Mononuclear cell (primary cell): Measurements from ENCODE around the gene AKAP6. TPM values are rescaled to one million over a fixed set of nuclear protein-coding genes. Genes with fewer than 3 reads are reported as not detected.

ENCODE experiments used
- H3K27me3 ChIP-seq: 2 replicates; pipeline ENCODE4 v1.6.0; 2011; ENCODE audit warnings: low read length, control low read depth; ENCODE audit not compliant: insufficient read depth
- H3K4me1 ChIP-seq: 2 replicates; pipeline ENCODE4 v1.5.1; 2011; ENCODE audit warnings: mild to moderate bottlenecking, low read length, control low read depth; ENCODE audit not compliant: insufficient read depth
- H3K4me3 ChIP-seq: 2 replicates; pipeline ENCODE4 v1.5.1; 2011; ENCODE audit warnings: mild to moderate bottlenecking, low read length, moderate library complexity
- H3K9me3 ChIP-seq: 2 replicates; pipeline ENCODE4 v1.5.1; 2011; ENCODE audit warnings: low read depth, mild to moderate bottlenecking, control low read depth, low read length
- total RNA-seq: library from RNA; depleted of rRNA; stranded (reverse); fragments of >200 nt; gene quantifications from one replicate; pipeline ENCODE4 v1.2.3, GENCODE V29; 2012

The AKAP6 gene
- total RNA-seq, 1 donor = 5.6 TPM

- H3K4me3 ChIP-seq = no peak overlapping the region
- H3K4me1 ChIP-seq = no peaks in the 10 kb centered on the region
- no peaks in the 10 kb centered on the region for H3K27me3 ChIP-seq
- peaks cover under 1% of the 10 kb centered on the region for H3K9me3 ChIP-seq
Measured at GRCh38 chr14:32809255-32809654, 480.2 kb downstream of the AKAP6 start.

GRCh38 chr14:32813401-32813800 is 484.3 kb downstream of the AKAP6 start:
- H3K9me3 ChIP-seq = no peaks in the 10 kb centered on the region
- no peak overlapping the region for H3K4me3 ChIP-seq
- H3K27me3 ChIP-seq = no peaks in the 10 kb centered on the region
- no peaks in the 10 kb centered on the region for H3K4me1 ChIP-seq

- Histone ChIP-seq H3K4me1 (no peaks in the 10 kb centered on the region), H3K9me3 (no peaks in the 10 kb centered on the region), H3K4me3 (no peak overlapping the region)
Measured at GRCh38 chr14:32814721-32815120, 485.6 kb downstream of the AKAP6 start.

GRCh38 chr14:32816588-32816987 is 487.5 kb downstream of the AKAP6 start:
- Histone ChIP-seq H3K4me1 (no peaks in the 10 kb centered on the region), H3K4me3 (no peak overlapping the region), H3K9me3 (no peaks in the 10 kb centered on the region), H3K27me3 (no peaks in the 10 kb centered on the region)

More at GRCh38 chr14:32814721-32815120, 485.6 kb downstream of the AKAP6 start:
- no peaks in the 10 kb centered on the region for H3K27me3 ChIP-seq

GRCh38 chr14:32817780-32818179 is 488.7 kb downstream of the AKAP6 start:
- no peaks in the 10 kb centered on the region for H3K9me3 ChIP-seq
- H3K4me1 ChIP-seq = no peaks in the 10 kb centered on the region
- H3K27me3 ChIP-seq = no peaks in the 10 kb centered on the region
- no peak overlapping the region for H3K4me3 ChIP-seq

GRCh38 chr14:32818581-32818980 is 489.5 kb downstream of the AKAP6 start:
- Histone ChIP-seq H3K4me1 (no peaks in the 10 kb centered on the region), H3K9me3 (no peaks in the 10 kb centered on the region), H3K4me3 (no peak overlapping the region), H3K27me3 (no peaks in the 10 kb centered on the region)

GRCh38 chr14:32820181-32820580 is 491.1 kb downstream of the AKAP6 start:
- H3K4me1 ChIP-seq = no peaks in the 10 kb centered on the region

GRCh38 chr14:32820682-32821081 is 491.6 kb downstream of the AKAP6 start:
- no peak overlapping the region for H3K4me3 ChIP-seq
- no peaks in the 10 kb centered on the region for H3K9me3 ChIP-seq
- no peaks in the 10 kb centered on the region for H3K4me1 ChIP-seq
- H3K27me3 ChIP-seq = no peaks in the 10 kb centered on the region

More at GRCh38 chr14:32820181-32820580, 491.1 kb downstream of the AKAP6 start:
- no peaks in the 10 kb centered on the region for H3K27me3 ChIP-seq
- H3K4me3 ChIP-seq = no peak overlapping the region
- no peaks in the 10 kb centered on the region for H3K9me3 ChIP-seq

GRCh38 chr14:32821964-32822653 is 493.0 kb downstream of the AKAP6 start:
- Histone ChIP-seq H3K4me3 (no peak overlapping the region), H3K9me3 (no peaks in the 10 kb centered on the region), H3K27me3 (no peaks in the 10 kb centered on the region), H3K4me1 (no peaks in the 10 kb centered on the region)

GRCh38 chr14:32823706-32824105 is 494.6 kb downstream of the AKAP6 start:
- Histone ChIP-seq H3K9me3 (no peaks in the 10 kb centered on the region), H3K27me3 (no peaks in the 10 kb centered on the region), H3K4me1 (no peaks in the 10 kb centered on the region), H3K4me3 (no peak overlapping the region)

GRCh38 chr14:32824195-32824594 is 495.1 kb downstream of the AKAP6 start:
- H3K27me3 ChIP-seq = no peaks in the 10 kb centered on the region
- no peaks in the 10 kb centered on the region for H3K9me3 ChIP-seq
- no peaks in the 10 kb centered on the region for H3K4me1 ChIP-seq
- no peak overlapping the region for H3K4me3 ChIP-seq

GRCh38 chr14:32825058-32825457 is 496.0 kb downstream of the AKAP6 start:
- no peaks in the 10 kb centered on the region for H3K27me3 ChIP-seq
- H3K4me1 ChIP-seq = no peaks in the 10 kb centered on the region
- no peak overlapping the region for H3K4me3 ChIP-seq
- H3K9me3 ChIP-seq = no peaks in the 10 kb centered on the region

- Histone ChIP-seq H3K4me1 (no peaks in the 10 kb centered on the region), H3K27me3 (no peaks in the 10 kb centered on the region), H3K4me3 (no peak overlapping the region), H3K9me3 (no peaks in the 10 kb centered on the region)
Measured at GRCh38 chr14:32826404-32827082, 497.4 kb downstream of the AKAP6 start.

GRCh38 chr14:32827514-32827913 is 498.4 kb downstream of the AKAP6 start:
- Histone ChIP-seq H3K27me3 (no peaks in the 10 kb centered on the region), H3K4me3 (no peak overlapping the region), H3K4me1 (no peaks in the 10 kb centered on the region), H3K9me3 (no peaks in the 10 kb centered on the region)

GRCh38 chr14:32835924-32836323 is 506.8 kb downstream of the AKAP6 start:
- Histone ChIP-seq H3K9me3 (no peaks in the 10 kb centered on the region), H3K4me3 (no peak overlapping the region), H3K27me3 (no peaks in the 10 kb centered on the region), H3K4me1 (no peaks in the 10 kb centered on the region)

GRCh38 chr14:32841698-32842097 is 512.6 kb downstream of the AKAP6 start:
- no peaks in the 10 kb centered on the region for H3K27me3 ChIP-seq
- no peak overlapping the region for H3K4me3 ChIP-seq
- H3K4me1 ChIP-seq = no peaks in the 10 kb centered on the region
- H3K9me3 ChIP-seq = no peaks in the 10 kb centered on the region
